Endometrial microvascular endothelial cells (primary cell): ENCODE results near the gene C19orf25. TPM values are rescaled to one million over a fixed set of nuclear protein-coding genes. Genes with fewer than 3 reads are reported as not detected.

Experiments
- in situ Hi-C: cut with HindIII; loops from 2 replicates; pipeline ENCODE4 v1.10.0; 2017; ENCODE audit warnings: low sequenced_read_pairs, low pct_unique_long_range_greater_than_20kb; ENCODE audit errors: inconsistent ontology term
- total RNA-seq: library from RNA; depleted of rRNA; stranded (reverse); fragments of >200 nt; gene quantifications from one replicate; pipeline ENCODE4 v1.2.3, GENCODE V29; 2015; ENCODE audit errors: inconsistent ontology term

Gene C19orf25
- total RNA-seq, 1 donor from 2014 or later = 28.2 TPM

GRCh38 chr19:1470305-1471009 is 8.6 kb downstream of the C19orf25 start:
- in situ Hi-C loops = no loop called here

GRCh38 chr19:1470055-1470304 is 9.0 kb downstream of the C19orf25 start:
- in situ Hi-C loops = no loop called here

GRCh38 chr19:1469255-1470054 is 9.6 kb downstream of the C19orf25 start:
- in situ Hi-C loops = no loop called here

- in situ Hi-C loops = no loop called here
Measured at GRCh38 chr19:1468821-1469254, 10.2 kb downstream of the C19orf25 start.

- in situ Hi-C loops = no loop called here
Measured at GRCh38 chr19:1468274-1468820, 10.7 kb downstream of the C19orf25 start.

- in situ Hi-C loops = no loop called here
Measured at GRCh38 chr19:1467490-1468273, 11.3 kb downstream of the C19orf25 start.

- in situ Hi-C loops = no loop called here
Measured at GRCh38 chr19:1467215-1467489, 11.9 kb downstream of the C19orf25 start.

GRCh38 chr19:1466461-1467214 is 12.4 kb downstream of the C19orf25 start:
- in situ Hi-C loops = no loop called here

- in situ Hi-C loops = no loop called here
Measured at GRCh38 chr19:1466018-1466460, 13.0 kb downstream of the C19orf25 start.

GRCh38 chr19:1465191-1466016 is 13.6 kb downstream of the C19orf25 start:
- in situ Hi-C loops = no loop called here

GRCh38 chr19:1461862-1462261 is 17.2 kb downstream of the C19orf25 start:
- in situ Hi-C loops = no loop called here

GRCh38 chr19:1460033-1460995 is 18.7 kb downstream of the C19orf25 start:
- in situ Hi-C loops = no loop called here

- in situ Hi-C loops = no loop called here
Measured at GRCh38 chr19:1459479-1459878, 19.5 kb downstream of the C19orf25 start.

GRCh38 chr19:1457892-1458291 is 21.1 kb downstream of the C19orf25 start:
- in situ Hi-C loops = no loop called here

GRCh38 chr19:1457031-1457739 is 21.8 kb downstream of the C19orf25 start:
- in situ Hi-C loops = no loop called here

- in situ Hi-C loops = no loop called here
Measured at GRCh38 chr19:1456121-1456900, 22.7 kb downstream of the C19orf25 start.
